Fibroblast of skin of left quadriceps (primary cell): ENCODE data around the gene COL23A1.

Experiments
- DNase-seq, 2 experiments: peaks; one replicate each; pipeline ENCODE4 v3.0.0-alpha.2; 2013; ENCODE audit warnings: low read depth in 2 of 2

COL23A1 gene

GRCh38 chr5:178435321-178436238 is 154.6 kb downstream of the COL23A1 start:
- no peak for DNase-seq

GRCh38 chr5:178434851-178435250 is 155.3 kb downstream of the COL23A1 start:
- no peak for DNase-seq

- no peak for DNase-seq
Measured at GRCh38 chr5:178434016-178434761, 156.0 kb downstream of the COL23A1 start.

GRCh38 chr5:178433273-178433775 is 156.9 kb downstream of the COL23A1 start:
- DNase-seq, result no peak

DNA sequence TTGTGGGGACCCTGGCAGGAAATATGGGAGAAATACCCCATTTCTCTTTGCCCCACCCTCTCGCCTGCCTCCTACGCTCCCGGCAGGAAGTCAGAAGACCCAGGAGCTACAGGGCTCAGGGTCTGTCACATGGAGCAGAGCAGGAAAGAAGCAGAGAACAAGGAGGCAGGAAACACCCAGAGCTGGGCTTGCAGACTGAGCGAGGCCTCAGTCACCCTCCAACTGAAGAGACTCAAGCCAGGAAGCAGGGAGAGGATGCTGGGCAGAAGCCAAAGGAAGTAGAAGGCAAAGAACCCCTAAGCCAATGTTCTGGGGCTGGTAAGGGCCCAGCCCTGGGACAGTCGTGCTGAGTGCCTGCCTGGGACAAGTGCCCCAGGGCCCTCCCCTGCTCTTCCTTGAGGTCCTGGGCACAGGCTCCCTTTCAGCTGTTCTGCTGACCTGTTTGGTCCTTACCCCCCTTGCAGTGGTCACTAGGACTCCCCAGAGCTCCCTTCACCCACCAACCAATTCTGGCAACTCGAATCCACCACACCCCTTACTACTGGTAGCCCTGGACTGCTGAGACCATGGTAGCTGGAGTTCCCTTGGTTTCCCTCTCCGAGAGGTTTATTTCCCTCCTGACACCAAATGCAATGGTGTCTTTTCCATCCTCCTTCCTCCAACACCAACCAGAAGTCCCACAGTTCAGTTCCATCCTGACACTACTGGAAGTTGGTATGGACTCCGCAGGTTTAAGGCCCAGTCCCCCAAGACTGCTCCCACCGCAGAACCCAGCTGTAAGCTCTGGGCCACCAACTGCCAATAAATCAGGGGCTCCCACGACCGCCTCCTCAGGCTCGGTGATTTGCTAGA is 157.5 kb downstream of the COL23A1 start:
- DNase-seq, result no peak

GRCh38 chr5:178431782-178432165 is 158.4 kb downstream of the COL23A1 start:
- peak in 1 of 2 experiments; percentile 6 for DNase-seq

GRCh38 chr5:178431063-178431781 is 159.0 kb downstream of the COL23A1 start:
- no peak for DNase-seq

DNA sequence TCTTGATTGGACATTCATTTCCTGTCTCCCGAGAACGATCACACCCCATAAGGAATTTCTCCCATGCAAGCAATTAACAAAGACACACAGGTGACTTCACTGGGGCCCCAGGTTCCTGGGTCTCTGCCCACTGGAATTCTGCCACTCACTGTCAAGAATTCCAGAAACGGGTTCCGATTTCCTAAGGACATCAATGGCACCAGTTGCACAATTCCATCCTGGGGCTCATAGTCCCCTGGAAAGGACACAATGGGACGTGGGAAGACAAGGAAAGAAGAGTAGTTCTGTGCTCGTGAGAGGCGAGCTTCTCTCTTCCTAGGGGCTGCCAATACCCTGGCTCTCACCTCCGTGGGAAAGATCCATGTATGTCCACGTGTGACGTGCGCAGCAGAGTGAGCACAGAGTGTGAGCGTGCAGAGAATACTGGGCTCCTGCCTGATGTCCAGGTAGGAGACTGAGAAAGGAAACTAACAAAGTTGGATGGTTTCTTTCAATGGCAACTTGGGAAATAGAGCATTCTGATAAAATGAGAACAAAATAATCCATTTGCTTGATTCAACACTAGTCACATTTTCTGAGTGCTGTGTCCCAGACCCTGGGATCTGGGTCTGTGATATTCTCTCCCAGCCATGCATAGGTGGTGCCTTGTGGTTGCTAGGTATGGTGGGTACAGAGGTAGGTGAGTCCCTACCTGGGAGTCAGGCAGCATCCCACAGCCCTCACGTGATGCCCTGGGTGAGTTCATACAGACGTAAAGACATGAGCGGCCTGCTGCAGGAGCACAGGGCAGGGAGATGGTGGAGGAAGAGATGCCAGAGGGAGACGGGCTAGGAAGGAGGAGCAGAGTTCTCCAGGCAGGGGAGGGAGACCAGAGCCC is 159.8 kb downstream of the COL23A1 start:
- DNase-seq, result no peak

- no peak for DNase-seq
Measured at GRCh38 chr5:178429491-178430185, 160.6 kb downstream of the COL23A1 start.

DNA sequence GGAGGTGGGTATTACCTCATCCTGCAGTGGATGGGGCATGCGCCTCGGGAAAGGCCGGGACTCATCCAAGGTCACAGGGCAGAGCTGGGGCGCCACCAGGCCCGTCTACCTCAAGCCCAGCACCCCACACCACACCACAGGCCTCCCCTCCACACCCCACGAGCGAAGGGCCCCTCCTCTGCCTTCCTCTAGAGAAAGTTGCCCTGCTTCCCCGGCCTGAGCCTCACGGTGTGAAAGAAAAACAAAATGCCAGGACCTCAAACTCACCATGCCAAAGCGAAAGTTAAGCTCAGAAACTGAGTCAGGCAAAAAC is 161.1 kb downstream of the COL23A1 start:
- no peak for DNase-seq

DNA sequence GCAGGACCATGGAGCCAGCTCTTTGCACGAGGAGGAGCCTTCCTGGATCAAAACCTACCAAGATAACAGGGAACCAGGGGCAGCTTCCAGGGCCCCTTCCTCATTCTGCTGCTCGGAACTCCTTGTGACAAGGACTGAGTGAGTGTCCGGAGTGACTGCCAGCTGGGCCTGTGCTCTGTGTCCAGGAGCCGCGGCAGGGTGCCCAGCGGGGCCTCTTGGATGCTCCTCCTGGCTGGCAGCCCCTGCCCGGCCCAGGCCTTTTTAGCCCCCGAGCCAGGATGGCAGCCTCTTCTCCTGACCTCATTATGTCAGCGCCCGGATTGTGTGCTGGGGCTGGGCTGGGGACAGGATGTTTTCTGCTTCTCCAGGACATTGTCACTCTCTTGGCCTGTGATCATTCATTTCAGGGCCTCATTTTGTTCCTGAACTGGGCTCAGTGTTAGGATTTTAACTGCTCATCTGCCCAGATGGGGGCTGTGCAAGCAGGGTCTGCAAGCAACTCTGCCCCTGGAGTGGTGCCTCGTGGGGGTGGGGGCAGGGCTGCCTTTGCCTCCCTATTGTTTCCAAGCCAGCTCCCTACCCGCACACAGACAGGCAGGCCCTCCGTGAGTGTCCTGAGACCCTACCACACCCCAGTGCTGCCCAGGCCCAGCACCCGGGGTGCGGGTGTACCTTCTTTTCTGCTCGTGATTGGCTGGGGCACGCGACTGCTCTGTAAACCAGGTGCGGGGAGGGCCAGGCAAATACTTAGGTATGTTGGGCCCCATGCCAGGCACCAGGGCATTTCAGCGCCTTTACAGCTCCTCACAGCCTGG is 161.6 kb downstream of the COL23A1 start:
- no peak for DNase-seq

- DNase-seq, result no peak
Measured at GRCh38 chr5:178427576-178428197, 162.5 kb downstream of the COL23A1 start.

- no peak for DNase-seq
Measured at GRCh38 chr5:178426326-178427130, 163.7 kb downstream of the COL23A1 start.

DNA sequence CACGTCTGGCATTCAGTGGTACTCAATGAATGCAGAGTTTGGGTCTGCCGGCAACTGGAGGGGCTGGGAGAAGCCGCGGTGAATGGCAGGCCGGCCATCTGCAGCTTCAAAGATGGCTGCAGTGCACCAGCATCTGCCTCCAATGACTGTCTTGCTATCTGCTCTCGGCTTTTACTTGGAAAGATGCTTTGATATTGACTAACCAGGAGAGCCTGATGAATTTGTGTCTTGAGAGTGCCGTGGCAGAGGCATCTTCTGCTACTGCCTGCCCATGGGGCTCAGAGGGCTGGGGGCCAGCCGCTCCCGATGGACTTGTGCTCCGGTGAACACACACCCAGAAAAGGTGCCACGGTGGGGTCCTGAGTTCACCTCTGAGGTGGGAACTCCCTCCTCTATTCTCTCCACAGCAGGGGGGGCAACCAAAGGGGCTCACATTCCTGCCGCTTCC is 164.5 kb downstream of the COL23A1 start:
- DNase-seq, result no peak

- no peak for DNase-seq
Measured at GRCh38 chr5:178424810-178425177, 165.4 kb downstream of the COL23A1 start.

DNA sequence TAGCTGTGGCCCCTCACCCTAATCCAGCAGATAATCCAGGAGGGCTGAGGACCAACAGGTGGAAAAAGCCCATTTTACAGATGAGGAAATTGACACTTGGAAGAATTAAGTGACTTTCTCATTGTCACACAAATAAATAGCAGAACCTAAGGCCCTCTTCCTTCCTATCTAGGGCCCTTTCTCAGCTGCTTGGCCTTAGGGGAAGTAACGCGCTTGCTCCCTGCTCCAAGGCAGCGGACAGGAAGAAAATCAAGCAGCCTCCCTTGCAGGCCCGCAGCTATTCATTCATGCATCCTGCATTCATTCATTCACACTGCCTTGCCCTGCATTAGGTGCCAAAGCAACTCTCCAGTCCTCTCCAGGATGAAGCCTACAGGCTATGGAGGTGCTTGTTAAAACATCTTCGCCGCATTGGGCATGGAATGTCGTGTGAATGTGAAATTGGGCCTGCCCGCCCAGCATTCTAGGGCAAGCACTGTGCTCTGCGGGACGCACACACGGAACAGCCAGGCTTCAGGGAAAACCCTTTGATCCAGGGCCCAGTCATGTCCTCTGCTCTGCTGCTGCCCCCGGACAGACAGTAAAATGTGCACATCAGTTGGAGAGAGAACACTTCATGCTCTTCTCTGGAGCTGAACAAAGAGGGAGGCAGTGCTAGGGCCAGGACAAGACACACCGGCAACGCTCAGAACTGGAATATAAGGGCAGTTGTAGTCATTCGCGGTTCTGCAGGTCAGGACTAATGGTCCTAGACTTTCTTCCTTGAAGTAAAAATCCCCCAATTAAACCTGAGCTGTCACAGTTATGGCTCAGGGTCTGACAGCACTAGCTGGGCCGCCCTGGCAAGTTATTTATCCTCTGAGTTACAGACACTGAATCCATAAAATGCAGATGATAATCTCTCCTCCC is 166.0 kb downstream of the COL23A1 start:
- no peak for DNase-seq
